K562 (cell line): Measurements from ENCODE around the gene HSF4. TPM values are rescaled to one million over a fixed set of nuclear protein-coding genes. Genes with fewer than 3 reads are reported as not detected.

Experiments used
- ATF7 ChIP-seq: fragments of 450-650 bp; IDR thresholded peaks from 2 replicates; pipeline ENCODE4 v1.7.1; 2014; ENCODE audit warnings: mild to moderate bottlenecking, moderate library complexity
- CBFA2T3 ChIP-seq: fragments of 450-650 bp; IDR thresholded peaks from 2 replicates; pipeline ENCODE4 v1.6.1; 2017
- CCNT2 ChIP-seq: IDR thresholded peaks from 2 replicates; pipeline ENCODE4 v1.6.1; 2011; ENCODE audit warnings: borderline replicate concordance, low read depth, mild to moderate bottlenecking, moderate library complexity, mixed read lengths, low read length; ENCODE audit not compliant: insufficient read length; ENCODE audit errors: extremely low read depth
- DIDO1 ChIP-seq: fragments of 450-650 bp; IDR thresholded peaks from 2 replicates; pipeline ENCODE4 v1.6.1; 2016; ENCODE audit warnings: low read depth, missing biosample characterization, missing genetic modification characterization
- ELF1 ChIP-seq: fragments of 200-800 bp; sonication (Bioruptor generic); IDR thresholded peaks from 2 replicates; pipeline ENCODE4 v1.6.1; 2016; ENCODE audit warnings: missing genetic modification characterization, missing compliant biosample characterization
- FOXA1 ChIP-seq: fragments of 450-650 bp; IDR thresholded peaks from 2 replicates; pipeline ENCODE4 v1.6.1; 2016; ENCODE audit warnings: mild to moderate bottlenecking, borderline replicate concordance
- HDAC8 ChIP-seq: fragments of 450-650 bp; IDR thresholded peaks from 2 replicates; pipeline ENCODE4 v1.6.1; 2016; ENCODE audit warnings: mild to moderate bottlenecking, missing genetic modification characterization, moderate library complexity, missing compliant biosample characterization
- KDM2B ChIP-seq: fragments of 250-450 bp; sonication (Bioruptor Pico); IDR thresholded peaks from 2 replicates; pipeline ENCODE4 v1.8.0; 2021; ENCODE audit warnings: mild to moderate bottlenecking, moderate library complexity
- MECOM ChIP-seq: fragments of 250-450 bp; sonication (Bioruptor Pico); IDR thresholded peaks from 2 replicates; pipeline ENCODE4 v1.8.0; 2022; ENCODE audit warnings: inconsistent platforms
- NCOA1 ChIP-seq: fragments of 450-650 bp; IDR thresholded peaks from 2 replicates; pipeline ENCODE4 v1.6.1; 2016; ENCODE audit warnings: low read depth
- NCOA2 ChIP-seq, 2 experiments: fragments of 450-650 bp; IDR thresholded peaks; 2 replicates each; pipeline ENCODE4 v1.6.1; 2018; ENCODE audit warnings: mild to moderate bottlenecking in 2 of 2, moderate library complexity in 1 of 2; ENCODE audit not compliant: partially characterized antibody in 2 of 2
- NFIC ChIP-seq: fragments of 450-650 bp; IDR thresholded peaks from 2 replicates; pipeline ENCODE4 v1.6.1; 2017; ENCODE audit warnings: mild to moderate bottlenecking, inconsistent platforms
- NRF1 ChIP-seq, 2 experiments: fragments of 450-650 bp; IDR thresholded peaks in 1 of 2; conservative IDR thresholded peaks in 1 of 2; 2 replicates each; pipeline ENCODE4 v1.6.1; 2014; ENCODE audit warnings: mild to moderate bottlenecking in 2 of 2
- TEAD1 ChIP-seq, 2 experiments: fragments of 450-650 bp in 1 of 2; sonication (generic) in 1 of 2; formaldehyde crosslinking; IDR thresholded peaks; 2 replicates each; pipeline versions ENCODE4 v1.4.0 to v1.8.0; 2020 to 2022; ENCODE audit warnings: mild to moderate bottlenecking in 2 of 2, missing genetic modification reagents in 1 of 2
- ZBTB7A ChIP-seq: IDR thresholded peaks from 2 replicates; pipeline ENCODE4 v1.6.1; 2011; ENCODE audit warnings: low read depth, mild to moderate bottlenecking, low read length, moderate library complexity, borderline replicate concordance; ENCODE audit not compliant: control insufficient read depth
- ZFP1 ChIP-seq: fragments of 450-650 bp; formaldehyde crosslinking; IDR thresholded peaks from 2 replicates; pipeline ENCODE4 v1.4.0; 2020; ENCODE audit warnings: mild to moderate bottlenecking, mixed read lengths
- ZNF197 ChIP-seq: fragments of 200-800 bp; sonication (Bioruptor generic); IDR thresholded peaks from 2 replicates; pipeline ENCODE4 v1.6.1; 2016; ENCODE audit warnings: low read depth, missing genetic modification characterization, missing compliant biosample characterization
- ZNF311 ChIP-seq: fragments of 250-450 bp; sonication (Bioruptor Pico); IDR thresholded peaks from 2 replicates; pipeline ENCODE4 v1.4.0; 2020; ENCODE audit warnings: mild to moderate bottlenecking, moderate library complexity
- ZNF583 ChIP-seq: fragments of 250-450 bp; sonication (Bioruptor Pico); IDR thresholded peaks from 2 replicates; pipeline ENCODE4 v1.4.0; 2020
- ZNF830 ChIP-seq: fragments of 250-450 bp; sonication (Bioruptor Pico); IDR thresholded peaks from 2 replicates; pipeline ENCODE4 v1.5.0; 2021; ENCODE audit warnings: mild to moderate bottlenecking
- polyA plus RNA-seq, 8 experiments: library from polyadenylated mRNA; depleted of rRNA in 4 of 8; stranded (reverse) in 5 of 8; unstranded in 3 of 8; fragments of >200 nt; fragmentation: Nextera tagmentation in 2 of 8; fragmentation: Illumina TruSeq in 1 of 8; extraction: Ambion mirVana in 2 of 8; extraction: Trizol in 1 of 8; gene quantifications; 2 replicates each; pipeline versions ENCODE4 v1.2.1 to v1.2.3, GENCODE V29; 2011 to 2014; ENCODE audit warnings: inconsistent platforms in 1 of 8, missing spikeins in 1 of 8
- total RNA-seq, 7 experiments: library from RNA; depleted of rRNA in 6 of 7; stranded (reverse); fragments of >200 nt in 6 of 7; fragmentation: Illumina TruSeq in 2 of 7; extraction: Trizol in 2 of 7; gene quantifications; 2 replicates each; pipeline versions ENCODE4 v1.2.1 to v1.2.3, GENCODE V29; 2011 to 2021; ENCODE audit warnings: low replicate concordance in 1 of 7
- TF ChIP-seq, protein P1 (sequence below), 2 experiments: fragments of 450-650 bp in 1 of 2; sonication (generic) in 1 of 2; formaldehyde crosslinking; conservative IDR thresholded peaks; 2 replicates each; pipeline versions ENCODE4 v1.4.0 to v1.8.1; 2020 to 2022; ENCODE audit warnings: mild to moderate bottlenecking in 1 of 2, missing genetic modification reagents in 1 of 2
- TF ChIP-seq, protein P2 (sequence below): fragments of 450-650 bp; IDR thresholded peaks from 2 replicates; pipeline ENCODE4 v1.6.1; 2016
- TF ChIP-seq, protein P3 (sequence below): fragments of 450-650 bp; formaldehyde crosslinking; conservative IDR thresholded peaks from 2 replicates; pipeline ENCODE4 v1.4.0; 2022; ENCODE audit warnings: mild to moderate bottlenecking, missing genetic modification characterization
- TF ChIP-seq, protein P4 (sequence below), 2 experiments: fragments of 450-650 bp; IDR thresholded peaks; 2 replicates each; pipeline ENCODE4 v1.6.1; 2016
- TF ChIP-seq, protein P5 (sequence below): sonication (generic); formaldehyde crosslinking; IDR thresholded peaks from 2 replicates; pipeline ENCODE4 v1.8.0; 2022; ENCODE audit warnings: missing genetic modification reagents, mild to moderate bottlenecking, moderate library complexity, borderline replicate concordance

HSF4 gene
- total and polyA plus RNA-seq, 9 of the 15 experiments (the other 6 are each of a cell fraction or from before 2014, with no cell fraction given), result 0.50 to 35.4 (median 8.8) TPM; not detected in 1

DNA sequence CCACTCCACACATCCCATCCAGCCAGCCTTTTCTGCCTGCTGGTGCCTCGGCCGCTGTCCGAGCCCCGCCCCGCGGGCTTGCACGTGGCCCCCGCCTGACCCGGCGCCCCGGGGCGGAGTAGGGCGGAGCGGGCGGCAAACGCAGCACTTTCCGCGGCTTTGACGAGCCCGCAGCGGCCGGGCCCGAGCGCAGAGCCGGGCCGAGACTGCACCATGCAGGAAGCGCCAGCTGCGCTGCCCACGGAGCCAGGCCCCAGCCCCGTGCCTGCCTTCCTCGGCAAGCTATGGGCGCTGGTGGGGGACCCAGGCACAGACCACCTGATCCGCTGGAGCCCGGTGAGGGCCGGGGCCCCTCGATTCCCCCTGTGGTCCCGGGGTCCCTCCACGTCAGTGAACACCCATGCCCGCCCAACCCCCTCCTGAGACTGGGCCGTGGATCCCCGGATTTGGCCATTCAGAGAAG lies at the start of gene HSF4 (continued):
- TF ChIP-seq ZNF583 (0 out of 2 replicates have a peak, but pooled peaks have one; percentile 36), ZFP1 (CRISPR knock-in tag) (no peak), ZNF830 (CRISPR knock-in tag) (no peak), NCOA1 (no peak), NFIC (no peak), FOXA1 (no peak), ZNF311 (CRISPR knock-in tag) (no peak), ATF7 (0 out of 2 replicates have a peak, but pooled peaks have one; percentile 22), HDAC8 (tag) (no peak), NCOA2 (IDR thresholded peaks at IDR 0.05; ENCODE audit: partially characterized antibody in 2 of 2) (no peak), TEAD1 (CRISPR knock-in tag; IDR thresholded peaks at IDR 0.05) (0 out of 4 replicates have a peak, but pooled peaks of 1 of the 2 experiments have one; percentile 57), ZNF197 (CRISPR knock-in tag) (no peak), CBFA2T3 (no peak), CCNT2 (peak; percentile 89), NRF1 (conservative IDR thresholded peaks at IDR 0.05 in 1 of 2, IDR thresholded peaks at IDR 0.05 in 1 of 2) (peak in 1 of 2 experiments; percentile 45; a peak in 2 of 4 replicates), ELF1 (tag) (no peak), DIDO1 (tag) (no peak), ZBTB7A (peak; percentile 66; the same call in 1 of the 2 replicates), KDM2B (CRISPR knock-in tag) (peak; percentile 54; the same call in 1 of the 2 replicates), MECOM (CRISPR knock-in tag) (no peak)
- TF ChIP-seq, protein P1, sequence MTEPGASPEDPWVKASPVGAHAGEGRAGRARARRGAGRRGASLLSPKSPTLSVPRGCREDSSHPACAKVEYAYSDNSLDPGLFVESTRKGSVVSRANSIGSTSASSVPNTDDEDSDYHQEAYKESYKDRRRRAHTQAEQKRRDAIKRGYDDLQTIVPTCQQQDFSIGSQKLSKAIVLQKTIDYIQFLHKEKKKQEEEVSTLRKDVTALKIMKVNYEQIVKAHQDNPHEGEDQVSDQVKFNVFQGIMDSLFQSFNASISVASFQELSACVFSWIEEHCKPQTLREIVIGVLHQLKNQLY (CRISPR knock-in tag; conservative IDR thresholded peaks at IDR 0.05), result peak in 1 of 2 experiments; percentile 92; a peak in 1 of 4 replicates
- TF ChIP-seq, protein P2, sequence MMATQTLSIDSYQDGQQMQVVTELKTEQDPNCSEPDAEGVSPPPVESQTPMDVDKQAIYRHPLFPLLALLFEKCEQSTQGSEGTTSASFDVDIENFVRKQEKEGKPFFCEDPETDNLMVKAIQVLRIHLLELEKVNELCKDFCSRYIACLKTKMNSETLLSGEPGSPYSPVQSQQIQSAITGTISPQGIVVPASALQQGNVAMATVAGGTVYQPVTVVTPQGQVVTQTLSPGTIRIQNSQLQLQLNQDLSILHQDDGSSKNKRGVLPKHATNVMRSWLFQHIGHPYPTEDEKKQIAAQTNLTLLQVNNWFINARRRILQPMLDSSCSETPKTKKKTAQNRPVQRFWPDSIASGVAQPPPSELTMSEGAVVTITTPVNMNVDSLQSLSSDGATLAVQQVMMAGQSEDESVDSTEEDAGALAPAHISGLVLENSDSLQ, result no peak
- TF ChIP-seq, protein P3, sequence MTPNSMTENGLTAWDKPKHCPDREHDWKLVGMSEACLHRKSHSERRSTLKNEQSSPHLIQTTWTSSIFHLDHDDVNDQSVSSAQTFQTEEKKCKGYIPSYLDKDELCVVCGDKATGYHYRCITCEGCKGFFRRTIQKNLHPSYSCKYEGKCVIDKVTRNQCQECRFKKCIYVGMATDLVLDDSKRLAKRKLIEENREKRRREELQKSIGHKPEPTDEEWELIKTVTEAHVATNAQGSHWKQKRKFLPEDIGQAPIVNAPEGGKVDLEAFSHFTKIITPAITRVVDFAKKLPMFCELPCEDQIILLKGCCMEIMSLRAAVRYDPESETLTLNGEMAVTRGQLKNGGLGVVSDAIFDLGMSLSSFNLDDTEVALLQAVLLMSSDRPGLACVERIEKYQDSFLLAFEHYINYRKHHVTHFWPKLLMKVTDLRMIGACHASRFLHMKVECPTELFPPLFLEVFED (CRISPR knock-in tag), result no peak
- TF ChIP-seq, protein P4, sequence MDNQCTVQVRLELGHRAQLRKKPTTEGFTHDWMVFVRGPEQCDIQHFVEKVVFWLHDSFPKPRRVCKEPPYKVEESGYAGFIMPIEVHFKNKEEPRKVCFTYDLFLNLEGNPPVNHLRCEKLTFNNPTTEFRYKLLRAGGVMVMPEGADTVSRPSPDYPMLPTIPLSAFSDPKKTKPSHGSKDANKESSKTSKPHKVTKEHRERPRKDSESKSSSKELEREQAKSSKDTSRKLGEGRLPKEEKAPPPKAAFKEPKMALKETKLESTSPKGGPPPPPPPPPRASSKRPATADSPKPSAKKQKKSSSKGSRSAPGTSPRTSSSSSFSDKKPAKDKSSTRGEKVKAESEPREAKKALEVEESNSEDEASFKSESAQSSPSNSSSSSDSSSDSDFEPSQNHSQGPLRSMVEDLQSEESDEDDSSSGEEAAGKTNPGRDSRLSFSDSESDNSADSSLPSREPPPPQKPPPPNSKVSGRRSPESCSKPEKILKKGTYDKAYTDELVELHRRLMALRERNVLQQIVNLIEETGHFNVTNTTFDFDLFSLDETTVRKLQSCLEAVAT (IDR thresholded peaks at IDR 0.05), result no peak
- TF ChIP-seq, protein P5, sequence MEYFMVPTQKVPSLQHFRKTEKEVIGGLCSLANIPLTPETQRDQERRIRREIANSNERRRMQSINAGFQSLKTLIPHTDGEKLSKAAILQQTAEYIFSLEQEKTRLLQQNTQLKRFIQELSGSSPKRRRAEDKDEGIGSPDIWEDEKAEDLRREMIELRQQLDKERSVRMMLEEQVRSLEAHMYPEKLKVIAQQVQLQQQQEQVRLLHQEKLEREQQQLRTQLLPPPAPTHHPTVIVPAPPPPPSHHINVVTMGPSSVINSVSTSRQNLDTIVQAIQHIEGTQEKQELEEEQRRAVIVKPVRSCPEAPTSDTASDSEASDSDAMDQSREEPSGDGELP (CRISPR knock-in tag), result peak; percentile 50; the same call in 1 of the 2 replicates
